ENCODE measurements around the gene RFTN1.

DNA sequence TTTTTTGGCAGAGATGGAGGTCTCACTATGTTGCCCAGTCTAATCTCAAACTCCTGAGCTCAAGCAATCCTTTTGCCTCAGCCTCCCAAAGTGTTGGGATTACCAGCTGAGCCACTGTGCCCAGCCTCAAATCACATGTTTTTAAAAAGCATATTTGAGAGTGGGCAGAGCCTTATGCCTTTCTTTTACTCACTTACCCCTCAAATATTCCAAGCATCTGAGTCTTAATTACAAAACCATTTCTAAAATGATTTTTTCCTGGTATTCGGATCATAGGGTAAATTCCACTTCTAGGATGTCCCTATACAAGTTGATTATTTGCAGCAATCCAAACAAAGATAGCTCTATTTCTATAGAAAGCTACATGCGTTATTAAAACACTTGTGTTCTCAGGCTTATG lies 106.1 kb downstream of the RFTN1 start:
- TF ChIP-seq BHLHE40 (IDR thresholded peaks at IDR 0.05; ENCODE audit: borderline replicate concordance) (no peak), SUZ12 (IDR thresholded peaks at IDR 0.05) (no peak)

Data from HEK293T (cell line).